Tibial nerve (tissue), 3 donors: ENCODE data around the gene TRIM9.

Experiments
- CTCF ChIP-seq, 5 experiments: fragments of 200-600 bp in 3 of 5; fragments of 450-650 bp in 2 of 5; sonication (generic) in 3 of 5; IDR thresholded peaks; one replicate each; pipeline ENCODE4 v1.5.1; 2016 to 2019; ENCODE audit warnings: antibody characterized with exemption in 5 of 5, mild to moderate bottlenecking in 3 of 5, moderate library complexity in 2 of 5
- POLR2A ChIP-seq, 2 donors: fragments of 450-650 bp; IDR thresholded peaks; one replicate each; pipeline ENCODE4 v1.6.1; 2017; ENCODE audit warnings: antibody characterized with exemption in 2 of 2, mild to moderate bottlenecking in 2 of 2, moderate library complexity in 2 of 2

DNA sequence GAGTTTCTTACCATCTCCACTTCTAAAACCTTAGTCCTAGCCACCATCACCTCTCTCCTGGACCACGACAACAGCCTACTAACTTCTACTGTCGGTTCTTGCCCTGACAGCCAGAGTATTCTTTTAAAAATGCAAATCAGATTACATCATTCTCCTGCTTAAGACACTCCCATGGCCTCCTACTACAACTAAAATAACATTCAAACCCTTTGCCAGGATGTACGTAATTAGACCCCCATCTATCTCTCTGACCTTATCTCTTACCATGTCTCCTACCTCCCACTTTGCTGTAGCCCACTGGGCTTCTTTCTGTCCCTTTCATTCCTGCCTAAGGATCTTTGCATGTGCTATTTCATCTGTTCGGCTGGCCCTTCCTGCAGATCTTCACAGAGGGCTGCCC, 27.6 kb downstream of the TRIM9 start:
- TF ChIP-seq POLR2A (IDR thresholded peaks at IDR 0.05) (no peak), CTCF (IDR thresholded peaks at IDR 0.05) (no peak)
